Measurements from ENCODE around the gene CLASP1. TPM values are rescaled to one million over a fixed set of nuclear protein-coding genes. Genes with fewer than 3 reads are reported as not detected.

CLASP1 gene
- total RNA-seq, 1 donor: 46.0 TPM

DNA sequence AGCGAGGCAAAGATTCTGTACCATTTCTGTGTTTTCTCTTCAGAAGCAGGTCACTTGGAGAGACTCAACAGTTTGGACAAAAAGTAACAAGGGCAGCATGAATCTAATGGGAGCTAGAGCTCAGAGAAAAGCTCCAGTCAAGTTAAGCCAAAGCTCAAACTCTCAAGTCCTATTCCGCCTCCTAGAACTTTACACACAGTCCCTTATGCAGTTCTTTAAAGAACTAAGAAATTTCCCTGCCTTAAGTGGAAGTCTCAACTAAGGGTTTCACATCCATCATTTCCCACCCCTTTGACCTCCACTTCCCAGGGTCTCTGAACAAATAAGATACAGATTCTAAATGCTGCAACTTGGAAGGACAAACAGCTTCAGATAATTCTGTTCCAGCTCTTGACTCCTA is 239.9 kb downstream of the CLASP1 start:
- Histone ChIP-seq H4K20me1 (ENCODE audit: insufficient read depth, low read length) (peaks cover 3% of the 10 kb centered on the region), H3K4me2 (ENCODE audit: insufficient read depth, low read length) (peak overlapping the region; percentile 29)

DNA sequence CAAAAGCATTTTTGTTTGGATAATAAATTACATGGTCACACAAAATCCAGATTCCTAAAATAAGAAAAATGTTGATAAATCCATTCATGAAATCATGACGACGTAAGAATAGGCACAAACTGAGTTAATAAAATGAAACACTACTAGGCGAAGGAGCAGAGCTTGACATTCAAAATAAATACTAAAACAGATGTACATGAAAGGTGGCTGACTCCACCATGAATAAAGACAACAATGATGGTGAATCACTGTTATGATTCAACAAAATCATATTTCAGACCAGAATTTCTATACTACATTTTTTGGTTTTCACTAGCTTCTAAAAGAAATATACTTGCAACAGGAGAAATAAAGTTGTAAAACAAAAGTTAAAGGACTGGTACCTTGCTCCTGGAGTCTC is 240.6 kb downstream of the CLASP1 start:
- no peak overlapping the region for H2AFZ ChIP-seq (ENCODE audit: low read length)
- DNase-seq (ENCODE audit: insufficient read length, low spot score, missing footprints): no peak
- H3K4me1 ChIP-seq (ENCODE audit: insufficient read depth, low read length): peaks cover 11% of the 10 kb centered on the region
- no peaks in the 10 kb centered on the region for H3K79me2 ChIP-seq (ENCODE audit: insufficient read depth, low read length)
- no peaks in the 10 kb centered on the region for H3K27me3 ChIP-seq (ENCODE audit: insufficient read depth, low read length)
- H3K4me3 ChIP-seq (ENCODE audit: insufficient read depth, low read length): no peak overlapping the region
- peaks cover 26% of the 10 kb centered on the region for H3K36me3 ChIP-seq (ENCODE audit: insufficient read depth, low read length)
- peak overlapping the region; percentile 20 for H3K27ac ChIP-seq (ENCODE audit: low read depth, low read length)
- no peaks in the 10 kb centered on the region for H3K9me3 ChIP-seq (ENCODE audit: low read depth, low read length)
- H3K4me2 ChIP-seq (ENCODE audit: insufficient read depth, low read length): peak overlapping the region; percentile 29
- no peaks in the 10 kb centered on the region for H4K20me1 ChIP-seq (ENCODE audit: insufficient read depth, low read length)
- TF ChIP-seq, protein P1, sequence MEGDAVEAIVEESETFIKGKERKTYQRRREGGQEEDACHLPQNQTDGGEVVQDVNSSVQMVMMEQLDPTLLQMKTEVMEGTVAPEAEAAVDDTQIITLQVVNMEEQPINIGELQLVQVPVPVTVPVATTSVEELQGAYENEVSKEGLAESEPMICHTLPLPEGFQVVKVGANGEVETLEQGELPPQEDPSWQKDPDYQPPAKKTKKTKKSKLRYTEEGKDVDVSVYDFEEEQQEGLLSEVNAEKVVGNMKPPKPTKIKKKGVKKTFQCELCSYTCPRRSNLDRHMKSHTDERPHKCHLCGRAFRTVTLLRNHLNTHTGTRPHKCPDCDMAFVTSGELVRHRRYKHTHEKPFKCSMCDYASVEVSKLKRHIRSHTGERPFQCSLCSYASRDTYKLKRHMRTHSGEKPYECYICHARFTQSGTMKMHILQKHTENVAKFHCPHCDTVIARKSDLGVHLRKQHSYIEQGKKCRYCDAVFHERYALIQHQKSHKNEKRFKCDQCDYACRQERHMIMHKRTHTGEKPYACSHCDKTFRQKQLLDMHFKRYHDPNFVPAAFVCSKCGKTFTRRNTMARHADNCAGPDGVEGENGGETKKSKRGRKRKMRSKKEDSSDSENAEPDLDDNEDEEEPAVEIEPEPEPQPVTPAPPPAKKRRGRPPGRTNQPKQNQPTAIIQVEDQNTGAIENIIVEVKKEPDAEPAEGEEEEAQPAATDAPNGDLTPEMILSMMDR (IDR thresholded peaks at IDR 0.05; ENCODE audit: extremely low read depth, low read depth, low read length): no peak

More for the DNA sequence above, 239.9 kb downstream of the CLASP1 start:
- Histone ChIP-seq H2AFZ (ENCODE audit: low read length) (no peak overlapping the region), H3K36me3 (ENCODE audit: insufficient read depth, low read length) (peaks cover 25% of the 10 kb centered on the region), H3K27me3 (ENCODE audit: insufficient read depth, low read length) (no peaks in the 10 kb centered on the region), H3K79me2 (ENCODE audit: insufficient read depth, low read length) (no peaks in the 10 kb centered on the region), H3K4me1 (ENCODE audit: insufficient read depth, low read length) (peaks cover 11% of the 10 kb centered on the region), H3K4me3 (ENCODE audit: insufficient read depth, low read length) (no peak overlapping the region), H3K9me3 (ENCODE audit: low read depth, low read length) (no peaks in the 10 kb centered on the region), H3K27ac (ENCODE audit: low read depth, low read length) (peak overlapping the region; percentile 20)
- TF ChIP-seq, protein P1 (IDR thresholded peaks at IDR 0.05; ENCODE audit: extremely low read depth, low read depth, low read length): no peak
- DNase-seq (ENCODE audit: insufficient read length, low spot score, missing footprints): no peak

DNA sequence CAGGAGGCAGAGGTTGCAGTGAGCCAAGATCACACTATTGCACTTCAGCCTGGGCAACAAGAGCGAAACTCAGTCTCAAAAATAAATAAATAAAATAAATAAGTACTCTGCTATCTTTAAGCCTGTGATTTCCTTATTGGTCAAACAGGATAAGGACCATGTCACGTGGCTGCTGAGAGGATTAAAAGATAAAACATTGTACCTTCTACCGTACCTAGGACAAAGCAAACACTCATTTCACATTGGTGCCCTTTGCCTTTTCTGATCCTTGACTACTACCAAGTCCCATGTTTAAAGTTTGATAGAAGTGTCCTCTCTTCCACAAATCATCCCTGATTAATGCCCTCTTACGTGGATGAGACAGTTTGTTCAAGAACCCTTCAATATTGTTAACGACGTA is 244.0 kb downstream of the CLASP1 start:
- H3K4me3 ChIP-seq (ENCODE audit: insufficient read depth, low read length): no peak overlapping the region
- H3K36me3 ChIP-seq (ENCODE audit: insufficient read depth, low read length): peaks cover 30% of the 10 kb centered on the region
- TF ChIP-seq, protein P1 (IDR thresholded peaks at IDR 0.05; ENCODE audit: extremely low read depth, low read depth, low read length): no peak

DNA sequence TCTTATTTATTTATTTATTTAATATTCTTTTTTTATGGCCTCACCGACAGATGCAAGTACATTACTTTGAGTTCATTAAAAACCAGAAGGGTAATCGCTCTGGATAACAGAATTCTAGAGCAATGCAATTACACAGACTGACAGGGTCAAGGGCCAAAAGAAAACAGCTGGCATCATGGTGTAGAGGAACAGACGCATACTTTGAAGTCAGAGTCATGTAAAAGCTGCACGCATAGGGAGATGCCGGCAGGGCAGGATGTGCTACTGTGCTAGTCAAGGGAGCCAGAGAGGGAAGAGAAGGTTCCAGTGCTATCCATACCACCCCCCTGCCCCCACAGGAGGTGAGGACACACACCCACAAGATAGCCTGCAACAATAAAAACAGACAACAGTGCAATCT is 249.1 kb downstream of the CLASP1 start:
- DNase-seq (ENCODE audit: insufficient read length, low spot score, missing footprints): no peak
- TF ChIP-seq, protein P1 (IDR thresholded peaks at IDR 0.05; ENCODE audit: extremely low read depth, low read depth, low read length): no peak
- no peaks in the 10 kb centered on the region for H3K9me3 ChIP-seq (ENCODE audit: low read depth, low read length)
- no peaks in the 10 kb centered on the region for H3K79me2 ChIP-seq (ENCODE audit: insufficient read depth, low read length)
- no peak overlapping the region for H3K4me3 ChIP-seq (ENCODE audit: insufficient read depth, low read length)
- H4K20me1 ChIP-seq (ENCODE audit: insufficient read depth, low read length): no peaks in the 10 kb centered on the region
- H3K36me3 ChIP-seq (ENCODE audit: insufficient read depth, low read length): peaks cover 29% of the 10 kb centered on the region
- H3K4me1 ChIP-seq (ENCODE audit: insufficient read depth, low read length): no peaks in the 10 kb centered on the region
- no peaks in the 10 kb centered on the region for H3K27me3 ChIP-seq (ENCODE audit: insufficient read depth, low read length)
- no peak overlapping the region for H3K27ac ChIP-seq (ENCODE audit: low read depth, low read length)
- H3K4me2 ChIP-seq (ENCODE audit: insufficient read depth, low read length): no peak overlapping the region
- H2AFZ ChIP-seq (ENCODE audit: low read length): no peak overlapping the region

More for the DNA sequence above, 244.0 kb downstream of the CLASP1 start:
- Histone ChIP-seq H3K27ac (ENCODE audit: low read depth, low read length) (no peak overlapping the region), H3K9me3 (ENCODE audit: low read depth, low read length) (no peaks in the 10 kb centered on the region), H3K4me2 (ENCODE audit: insufficient read depth, low read length) (no peak overlapping the region), H2AFZ (ENCODE audit: low read length) (no peak overlapping the region), H3K27me3 (ENCODE audit: insufficient read depth, low read length) (no peaks in the 10 kb centered on the region), H3K79me2 (ENCODE audit: insufficient read depth, low read length) (no peaks in the 10 kb centered on the region), H4K20me1 (ENCODE audit: insufficient read depth, low read length) (no peaks in the 10 kb centered on the region), H3K4me1 (ENCODE audit: insufficient read depth, low read length) (peaks cover 11% of the 10 kb centered on the region)
- no peak for DNase-seq (ENCODE audit: insufficient read length, low spot score, missing footprints)

Data from osteoblast (primary cell).